NAMALWA (cell line): Measurements from ENCODE around the gene INA.
A peak's percentile ranks its signal among the peaks of the same experiment; 100 is the strongest.

Experiments used
- DNase-seq: peaks from one replicate; pipeline ENCODE4 v3.0.0-alpha.2; 2015; ENCODE audit warnings: low spot score

The INA gene

DNA sequence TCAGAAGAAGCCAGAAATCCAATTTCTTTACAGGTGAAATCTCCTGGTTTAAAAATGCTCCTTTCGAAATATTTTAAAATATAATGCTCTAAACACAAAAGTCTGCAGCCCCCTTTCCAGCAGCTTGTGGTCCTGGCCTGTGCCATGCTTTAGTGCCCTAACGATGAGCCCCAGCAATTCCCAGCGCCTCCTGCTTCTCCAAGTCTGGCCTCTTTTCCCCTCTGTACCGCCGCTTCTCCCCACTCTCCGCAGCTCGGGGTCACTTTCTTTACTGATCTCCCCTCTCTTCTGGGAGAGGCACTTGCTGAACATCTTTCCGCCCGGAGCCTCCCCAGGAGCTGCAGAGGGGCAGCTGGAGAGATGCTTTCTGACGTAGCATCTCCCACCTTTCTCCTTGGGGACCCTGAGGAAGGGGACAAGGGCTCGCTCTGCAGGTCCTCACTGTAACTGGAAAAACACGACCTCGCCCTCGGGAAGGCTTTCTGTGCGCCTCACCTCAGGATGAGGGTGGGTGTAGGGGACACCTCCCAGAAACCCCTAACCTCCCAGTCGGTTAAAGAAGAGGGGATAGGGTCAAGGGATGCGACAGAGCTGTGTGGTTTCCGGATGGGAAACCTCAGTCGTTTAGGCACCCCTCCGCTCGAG is 565 bp upstream of the INA start:
- no peak for DNase-seq

DNA sequence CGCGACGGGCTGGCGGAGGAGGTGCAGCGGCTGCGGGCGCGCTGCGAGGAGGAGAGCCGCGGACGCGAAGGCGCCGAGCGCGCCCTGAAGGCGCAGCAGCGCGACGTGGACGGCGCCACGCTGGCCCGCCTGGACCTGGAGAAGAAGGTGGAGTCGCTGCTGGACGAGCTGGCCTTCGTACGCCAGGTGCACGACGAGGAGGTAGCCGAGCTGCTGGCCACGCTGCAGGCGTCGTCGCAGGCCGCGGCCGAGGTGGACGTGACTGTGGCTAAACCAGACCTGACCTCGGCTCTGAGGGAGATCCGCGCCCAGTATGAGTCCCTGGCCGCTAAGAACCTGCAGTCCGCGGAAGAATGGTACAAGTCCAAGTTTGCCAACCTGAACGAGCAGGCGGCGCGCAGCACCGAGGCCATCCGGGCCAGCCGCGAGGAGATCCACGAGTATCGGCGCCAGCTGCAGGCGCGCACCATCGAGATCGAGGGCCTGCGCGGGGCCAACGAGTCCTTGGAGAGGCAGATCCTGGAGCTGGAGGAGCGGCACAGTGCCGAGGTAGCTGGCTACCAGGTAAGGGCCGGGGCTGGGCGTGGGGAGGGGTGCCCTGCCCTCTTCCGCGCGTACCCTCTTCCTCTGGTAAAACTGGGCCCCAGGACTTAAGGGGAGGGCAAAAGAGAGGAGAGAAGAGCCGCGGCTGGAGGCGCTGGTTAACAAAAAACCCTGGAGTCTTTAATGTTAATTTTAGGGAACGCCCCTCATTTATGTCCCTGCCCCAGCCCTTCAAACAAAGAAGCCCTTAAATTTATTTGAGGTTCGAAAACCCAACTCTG is 987 bp downstream of the INA start:
- DNase-seq, result no peak

DNA sequence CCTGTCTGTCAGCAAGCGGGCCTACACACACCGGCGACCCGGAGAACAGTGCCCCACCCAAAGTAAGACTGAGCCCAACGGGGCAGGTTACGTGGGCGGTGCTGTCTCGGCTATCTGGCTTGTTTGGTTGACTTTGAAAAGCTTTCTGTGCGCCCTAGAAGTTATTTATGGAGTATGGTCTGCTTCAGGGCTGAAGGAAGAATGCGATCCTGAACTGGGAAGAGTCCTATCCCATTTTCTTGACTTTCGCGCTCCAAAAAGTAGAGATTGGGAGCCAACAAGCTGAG is 1.5 kb downstream of the INA start:
- no peak for DNase-seq

DNA sequence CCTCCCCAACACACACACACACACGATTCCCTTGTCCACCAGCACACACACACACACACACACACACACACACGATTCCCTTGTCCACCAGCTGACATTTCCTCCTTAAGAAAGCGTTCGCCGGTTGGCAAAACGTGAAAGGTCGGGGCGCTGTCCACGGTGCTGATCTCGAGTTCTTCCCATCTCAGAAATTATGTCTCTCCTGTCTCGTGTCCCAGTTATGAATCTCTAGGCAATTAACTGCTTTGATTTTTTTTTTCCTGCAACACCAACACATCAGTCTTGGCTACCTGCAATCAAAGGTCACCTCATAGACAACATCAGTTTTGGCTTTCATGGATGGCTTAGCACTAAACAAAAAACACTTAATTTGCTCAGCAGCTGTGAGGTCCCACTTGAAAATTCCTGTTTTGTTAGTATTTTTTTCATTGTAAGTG is 1.9 kb downstream of the INA start:
- DNase-seq, result no peak

DNA sequence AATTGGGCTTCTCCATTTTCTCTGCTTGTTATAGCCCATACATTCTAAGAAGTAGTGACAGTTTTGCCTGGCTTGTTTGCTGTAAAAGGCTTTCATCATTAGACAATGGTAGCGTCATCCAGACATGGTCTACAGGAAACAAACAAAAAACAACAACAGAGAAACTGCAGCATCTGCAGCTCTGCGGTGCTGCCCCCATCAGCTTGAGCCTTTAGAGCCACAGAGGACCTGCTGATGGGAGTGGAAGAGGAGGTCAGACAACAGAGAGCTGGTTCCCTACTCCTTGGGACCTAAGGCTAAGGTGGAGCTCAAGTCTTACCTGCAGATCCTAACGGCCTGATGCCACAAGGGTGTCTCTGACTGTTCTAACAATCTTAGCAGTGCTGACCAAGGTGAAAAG is 3.1 kb downstream of the INA start:
- no peak for DNase-seq

DNA sequence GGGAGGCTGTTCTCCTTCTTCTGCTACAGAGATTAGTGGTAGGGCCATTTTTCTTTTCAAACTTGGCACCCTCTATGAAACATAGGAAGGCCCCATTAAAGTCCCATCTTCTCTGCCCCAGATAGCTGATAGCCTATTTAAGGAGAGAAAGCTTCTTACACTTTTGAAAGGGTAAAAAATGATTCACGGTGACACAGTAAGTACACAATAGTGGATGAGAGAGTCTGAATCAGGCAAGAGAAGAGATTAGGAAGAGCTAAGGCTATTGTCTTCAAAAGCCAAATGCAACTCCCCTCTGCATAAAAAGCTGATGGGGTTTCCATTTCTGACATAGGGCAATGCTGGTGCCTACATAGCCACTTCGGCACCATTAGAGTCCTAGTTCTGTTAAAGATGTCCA is 3.6 kb downstream of the INA start:
- no peak for DNase-seq

DNA sequence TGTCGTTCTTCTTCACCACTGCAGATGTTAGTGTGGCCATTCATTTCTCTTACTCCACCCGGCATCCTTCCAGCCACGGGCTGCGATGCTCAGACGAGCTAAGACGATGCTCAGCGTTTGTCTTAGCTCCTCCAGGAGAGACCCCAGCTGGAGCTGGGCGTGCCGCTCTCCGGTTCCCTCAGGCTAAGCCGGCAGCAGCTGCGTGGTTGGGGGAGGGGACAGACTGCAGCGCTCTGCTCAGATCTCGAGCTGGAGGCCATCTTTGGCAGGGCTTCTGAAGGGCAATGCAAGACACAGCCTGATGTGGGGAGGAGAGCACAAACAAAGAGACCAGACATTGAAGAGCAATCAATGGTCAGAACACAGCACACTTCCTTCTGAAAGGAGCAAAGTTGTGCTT is 4.8 kb downstream of the INA start:
- DNase-seq, result no peak

DNA sequence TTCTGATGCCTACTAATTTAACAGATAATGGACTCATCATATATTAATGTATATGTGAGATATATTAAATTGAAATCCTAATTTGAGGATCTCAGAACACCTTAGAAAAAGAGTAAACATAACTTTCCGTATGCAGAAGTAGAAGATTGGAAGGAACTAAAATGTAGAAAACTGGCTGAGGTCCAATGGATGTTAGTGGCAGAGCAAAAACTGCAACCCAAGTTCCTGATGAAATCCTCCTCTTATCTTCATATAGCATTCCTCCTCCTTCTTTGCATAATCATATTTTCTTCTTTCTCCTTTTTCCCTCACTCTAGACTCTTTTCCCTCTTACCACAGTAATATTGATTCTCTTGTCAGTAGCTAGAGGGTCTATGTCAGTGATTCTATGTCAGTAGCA is 6.0 kb downstream of the INA start:
- no peak for DNase-seq

DNA sequence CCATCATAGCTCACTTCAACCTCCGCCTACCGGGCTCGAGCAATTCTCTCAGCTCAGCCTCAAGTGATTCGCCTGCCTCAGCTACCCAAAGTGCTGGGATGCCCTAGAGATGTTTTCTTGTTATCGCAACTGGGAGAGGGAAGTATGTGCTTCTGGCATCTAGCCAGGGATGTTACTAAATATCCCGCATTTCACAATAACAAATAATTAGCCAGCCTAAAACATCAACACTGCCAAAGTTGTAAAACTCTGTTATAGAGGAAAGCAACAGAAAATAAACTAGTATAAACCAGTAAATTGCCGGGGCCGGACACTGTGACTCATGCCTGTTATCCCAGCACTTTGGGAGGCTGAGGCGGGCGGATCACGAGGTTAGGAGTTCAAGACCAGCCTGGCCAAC is 7.2 kb downstream of the INA start:
- DNase-seq, result no peak

DNA sequence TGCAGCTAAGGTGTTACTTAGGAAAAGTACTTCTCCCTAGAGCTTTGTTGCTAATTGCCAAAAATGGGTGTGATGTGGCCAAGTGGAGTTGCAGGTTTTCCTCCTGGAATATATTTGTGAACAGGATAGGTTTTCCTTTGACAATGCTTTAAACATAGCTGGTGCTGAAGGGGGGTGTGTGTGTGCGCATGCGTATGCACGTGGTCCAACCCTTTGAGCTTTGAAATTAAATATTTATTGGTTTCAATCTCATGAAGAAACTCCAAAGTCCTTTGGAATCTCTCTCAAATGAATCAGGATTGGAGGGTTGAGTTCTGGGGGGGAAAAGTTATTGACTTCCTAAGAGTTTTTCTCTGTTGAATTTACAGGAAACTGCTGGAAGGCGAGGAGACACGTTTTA is 11.1 kb downstream of the INA start:
- no peak for DNase-seq

DNA sequence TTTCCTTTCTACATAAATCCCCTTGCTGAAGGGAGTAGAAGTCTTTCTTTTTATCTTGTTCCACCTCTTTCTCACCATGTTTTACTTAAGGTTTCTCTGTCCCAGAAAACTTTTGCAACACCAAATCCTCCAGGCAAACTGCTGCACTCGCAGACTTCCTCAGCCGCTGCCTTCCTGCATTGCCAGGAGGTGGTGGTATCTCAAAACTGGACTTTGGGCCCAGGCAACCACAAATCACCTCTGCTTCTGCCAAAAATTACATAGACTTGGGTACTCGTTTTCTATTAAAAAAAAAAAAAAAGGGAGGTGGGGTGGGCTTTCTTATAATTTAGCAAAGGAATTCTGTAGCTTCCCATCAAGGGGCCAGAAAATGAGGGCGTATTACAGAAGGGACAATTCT is 14.7 kb downstream of the INA start:
- DNase-seq, result no peak

DNA sequence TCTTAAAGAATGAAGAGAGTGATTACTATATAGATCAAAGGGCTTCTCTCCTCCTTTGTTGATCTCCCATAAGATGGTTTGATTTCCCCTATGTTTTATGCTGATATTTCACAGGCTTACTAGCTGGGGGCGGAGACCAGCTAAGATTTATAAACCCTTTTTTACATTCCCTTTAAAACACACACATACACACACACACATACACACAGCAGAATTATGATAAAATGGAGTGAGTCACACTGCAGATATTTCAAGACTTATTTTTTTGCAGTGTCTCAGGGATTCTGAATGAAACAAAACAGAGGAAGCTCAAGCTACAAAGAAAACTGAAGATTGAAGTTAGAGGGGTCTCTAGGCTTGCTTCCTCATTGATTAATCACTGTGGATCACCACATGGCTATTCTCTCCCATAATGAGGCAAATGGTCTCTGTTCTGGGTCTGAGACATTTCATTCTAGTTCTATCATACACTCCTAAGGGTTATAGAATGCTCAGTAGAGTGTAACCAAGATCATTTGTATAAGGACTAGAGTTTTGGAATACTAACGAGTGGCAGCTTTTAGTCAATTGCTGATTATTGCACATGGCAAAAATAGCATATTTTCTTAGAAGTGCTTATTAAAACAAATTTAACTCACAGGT is 18.6 kb downstream of the INA start:
- no peak for DNase-seq

DNA sequence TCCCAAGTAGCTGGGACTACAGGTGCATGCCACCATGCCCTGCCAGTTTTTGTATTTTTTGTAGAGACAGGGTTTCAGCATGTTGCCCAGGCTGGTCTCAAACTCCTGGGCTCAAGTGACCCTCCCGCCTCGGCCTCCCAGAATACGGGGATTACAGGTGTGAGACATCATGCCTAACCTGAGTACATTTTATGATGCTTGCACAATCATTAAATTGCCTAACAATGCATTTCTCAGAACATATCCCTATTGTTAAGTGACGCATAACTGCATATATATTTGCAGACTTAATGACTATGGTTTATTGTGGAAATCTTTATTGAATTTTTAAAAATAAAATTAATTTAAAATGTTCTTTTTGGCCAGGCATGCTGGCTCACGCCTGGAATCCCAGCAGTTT is 30.7 kb downstream of the INA start:
- DNase-seq, result no peak

DNA sequence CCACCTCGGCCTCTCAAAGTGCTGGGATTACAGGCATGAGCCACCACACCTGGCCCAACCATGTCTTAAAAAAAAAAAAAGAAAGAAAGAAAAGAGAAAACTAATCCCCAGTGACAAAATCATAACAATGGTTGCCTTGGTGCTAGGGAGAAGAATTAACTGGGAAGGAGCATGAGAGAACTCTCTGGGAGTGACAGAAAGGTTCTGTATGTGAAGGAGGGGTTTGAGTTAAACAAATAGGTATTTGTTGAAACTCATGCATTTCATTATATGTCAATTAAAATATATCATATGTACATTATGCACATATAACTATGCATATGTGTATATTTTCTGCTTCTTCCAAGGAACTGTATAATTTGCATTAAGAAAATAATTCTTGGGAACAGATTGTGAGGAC is 33.3 kb downstream of the INA start:
- DNase-seq, result no peak

DNA sequence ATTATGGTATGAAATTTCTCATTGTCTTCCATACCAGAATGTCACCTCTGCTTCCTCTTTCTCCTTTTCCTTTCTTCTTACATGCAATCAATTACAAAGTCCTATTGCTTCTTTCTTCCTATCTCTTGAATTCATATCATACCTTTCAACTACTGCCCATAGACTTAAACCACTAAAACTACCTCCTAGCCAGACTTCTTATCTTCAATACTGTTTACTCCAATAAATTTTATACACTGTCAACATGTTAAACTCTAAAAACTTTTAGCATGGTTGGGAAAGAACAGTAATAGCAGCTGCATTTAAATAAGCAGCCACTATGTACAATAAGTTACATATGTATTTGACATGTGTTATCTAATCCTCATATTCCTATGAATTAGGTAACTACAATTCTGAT is 39.1 kb downstream of the INA start:
- DNase-seq, result no peak

DNA sequence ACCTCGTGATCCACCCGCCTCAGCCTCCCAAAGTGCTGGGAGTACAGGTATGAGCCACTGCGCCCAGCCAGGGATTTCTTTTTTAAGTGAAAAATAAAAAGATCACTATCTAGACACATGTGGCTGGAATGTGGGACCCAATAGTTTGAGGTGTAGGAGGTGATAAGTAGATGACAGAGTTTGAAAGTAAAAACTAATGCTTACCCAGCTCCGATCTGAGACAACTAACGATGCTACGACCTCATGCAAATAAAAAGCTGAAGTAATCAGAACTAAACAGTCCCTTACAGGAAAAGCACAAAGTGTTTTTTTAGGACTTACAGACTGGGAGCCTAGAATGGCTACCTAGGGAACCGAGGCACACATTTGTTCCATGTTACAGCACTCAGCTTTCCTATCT is 51.0 kb downstream of the INA start:
- DNase-seq, result no peak

DNA sequence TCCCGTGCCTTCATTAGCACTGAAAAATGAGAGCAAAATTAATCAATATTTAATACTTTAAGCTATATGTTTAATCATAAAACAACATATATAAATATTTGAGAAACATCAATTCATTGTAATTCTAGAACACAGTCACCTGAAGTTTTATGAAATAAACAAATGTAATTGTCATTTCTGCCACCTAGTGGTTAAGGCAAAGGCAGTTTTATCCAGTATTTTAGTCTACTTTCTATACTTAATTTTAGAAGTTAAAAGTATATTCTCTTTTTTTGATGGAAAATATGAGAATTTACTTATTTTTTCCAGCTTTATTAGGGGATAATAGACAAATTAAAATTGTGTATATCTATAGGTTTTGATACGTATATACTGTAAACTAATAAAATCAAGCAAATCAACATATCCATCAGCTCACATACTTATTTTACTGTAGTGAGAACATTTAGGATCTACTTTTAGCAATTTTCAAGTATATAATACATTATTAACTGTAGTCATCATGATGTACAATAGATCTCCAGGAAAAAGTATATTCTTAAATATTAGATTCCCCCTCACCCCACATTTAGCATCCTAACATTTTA is 57.1 kb downstream of the INA start:
- peak; percentile 50 for DNase-seq

DNA sequence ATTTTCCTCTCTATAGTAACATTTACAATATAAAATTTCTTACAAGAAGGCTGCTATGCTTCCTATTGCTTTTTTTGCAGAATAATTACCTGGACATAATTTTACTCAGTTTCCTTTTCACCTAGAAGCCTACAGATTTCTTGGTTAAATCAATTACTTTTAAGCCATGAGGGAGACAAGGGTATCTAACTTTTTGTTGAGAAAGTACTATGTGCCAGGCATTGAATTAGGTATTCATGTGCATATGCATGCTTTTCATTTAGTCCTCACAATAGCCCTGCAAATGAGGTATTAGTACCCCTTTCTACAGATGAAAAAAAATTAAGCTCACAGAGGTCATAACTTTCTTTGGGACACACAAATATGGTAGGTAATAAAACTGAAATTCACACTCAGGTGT is 57.6 kb downstream of the INA start:
- no peak for DNase-seq

DNA sequence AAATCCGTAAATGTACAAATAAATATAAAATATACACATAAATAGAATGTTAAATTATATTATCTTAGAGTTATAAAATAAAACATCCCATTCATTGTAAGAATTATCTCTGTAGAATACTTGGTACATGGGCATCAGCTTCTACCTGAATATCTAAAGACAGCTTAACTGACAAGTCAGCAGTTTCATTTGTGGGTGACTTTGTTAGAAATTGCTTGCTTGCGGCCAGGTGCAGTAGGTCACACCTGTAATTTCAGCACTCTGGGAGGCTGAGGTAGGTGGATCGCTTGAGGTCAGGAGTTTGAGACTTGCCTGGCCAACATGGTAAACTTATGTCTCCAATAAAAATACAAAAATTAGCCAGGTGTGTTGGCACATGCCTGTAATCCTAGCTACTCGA is 59.4 kb downstream of the INA start:
- DNase-seq, result no peak
